ENCODE results near the gene PRKAG2.

- TF ChIP-seq POLR2A (IDR thresholded peaks at IDR 0.05) (no peak), CTCF (IDR thresholded peaks at IDR 0.05) (no peak)
Observed at GRCh38 chr7:151792086-151792485, 84.8 kb downstream of the PRKAG2 start.
